GM18502 (cell line): ENCODE data around the gene PPP2R5A.
"Not testable (repeated sequence)": the region's sequence is repeated elsewhere in the genome, so short reads cannot be mapped to it uniquely, and the experiment has no call there.

Experiments
- ATAC-seq: cut with Tn5 transposase; IDR thresholded peaks from one replicate; pipeline ENCODE4 v1.9.1; 2021; ENCODE audit warnings: mild to moderate bottlenecking; ENCODE audit not compliant: unreplicated experiment, poor library complexity

The PPP2R5A gene

GRCh38 chr1:212294983-212295382 is 9.8 kb downstream of the PPP2R5A start:
- no peak for ATAC-seq

DNA sequence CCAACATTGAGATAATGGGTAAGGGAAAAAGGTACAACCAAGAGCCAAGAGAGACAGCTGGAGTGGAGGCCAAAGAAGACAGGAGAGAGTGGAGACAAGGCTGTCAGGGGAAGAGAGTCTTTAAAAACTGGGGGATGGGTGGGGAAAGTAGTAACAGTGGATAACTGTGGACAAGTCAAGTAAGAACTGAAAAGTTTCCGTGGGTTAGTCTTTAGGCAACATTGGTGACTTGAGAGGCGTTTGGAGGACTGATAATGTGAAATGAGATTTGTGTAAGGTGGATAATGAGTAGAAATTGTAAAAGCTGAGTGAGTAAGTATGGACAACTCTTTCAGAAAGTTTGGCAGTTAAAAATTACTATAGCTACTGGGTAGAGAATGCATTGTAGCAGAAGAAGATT is 10.4 kb downstream of the PPP2R5A start:
- no peak for ATAC-seq

DNA sequence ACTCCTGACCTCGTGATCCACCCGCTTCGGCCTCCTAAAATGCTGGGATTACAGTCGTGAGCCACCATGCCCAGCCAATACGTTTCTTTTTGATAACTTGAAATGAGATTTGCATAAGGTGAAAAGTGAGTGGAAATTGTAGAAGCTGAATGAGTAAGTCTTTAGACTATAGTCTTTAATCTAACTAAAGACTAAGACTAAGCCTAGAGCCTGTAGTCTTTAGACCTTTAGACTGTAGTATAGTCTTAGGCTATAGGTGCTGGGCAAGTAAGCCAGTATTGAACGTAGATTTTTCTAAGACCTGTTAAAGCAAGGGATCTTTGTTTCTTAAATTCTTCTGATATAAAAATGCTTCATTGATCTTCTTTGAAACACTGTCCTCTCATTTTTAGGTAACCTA is 12.1 kb downstream of the PPP2R5A start:
- no peak for ATAC-seq

DNA sequence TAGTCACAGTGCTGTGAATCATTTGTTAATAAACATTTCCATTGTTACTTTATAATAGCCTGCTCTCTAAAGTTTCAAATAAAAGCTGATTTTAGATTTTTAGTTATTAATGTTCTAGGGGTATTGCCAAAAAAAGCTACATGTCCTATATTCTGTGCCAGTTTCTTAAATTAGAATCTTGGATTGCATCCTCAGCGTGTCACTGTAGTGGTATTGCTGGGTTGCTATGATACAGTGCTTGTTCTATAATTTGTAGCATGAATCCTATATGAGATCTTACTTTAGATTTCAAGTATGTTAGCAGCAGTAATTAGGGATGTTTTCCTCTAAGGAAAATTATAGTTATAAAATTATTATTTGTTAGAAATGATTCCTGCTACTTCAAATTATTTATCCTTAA is 16.4 kb downstream of the PPP2R5A start:
- no peak for ATAC-seq

GRCh38 chr1:212302745-212303383 is 17.7 kb downstream of the PPP2R5A start:
- no peak for ATAC-seq

- no peak for ATAC-seq
Observed at GRCh38 chr1:212305342-212305741, 20.1 kb downstream of the PPP2R5A start.

- not testable (repeated sequence) for ATAC-seq
Observed at GRCh38 chr1:212305984-212306452, 20.8 kb downstream of the PPP2R5A start.

DNA sequence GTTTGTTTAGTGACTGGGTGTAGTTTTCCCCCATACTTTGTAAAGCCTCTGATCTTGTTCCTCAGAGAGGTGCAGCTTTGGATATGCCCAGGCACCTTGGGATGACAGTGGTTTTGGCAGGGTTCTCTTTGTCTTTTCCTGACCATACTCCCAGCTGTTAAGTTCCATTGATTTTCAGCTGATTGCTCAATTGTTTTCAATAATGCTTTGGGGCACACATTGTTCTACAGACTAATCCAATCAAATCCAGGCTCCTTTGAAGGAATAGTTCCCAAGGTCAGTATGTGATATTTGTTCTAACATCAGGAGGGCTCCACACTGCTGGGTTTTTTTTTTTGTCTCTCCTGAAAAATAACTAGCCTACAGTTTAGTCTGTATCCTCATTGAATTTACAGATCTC is 24.8 kb downstream of the PPP2R5A start:
- ATAC-seq, result no peak

DNA sequence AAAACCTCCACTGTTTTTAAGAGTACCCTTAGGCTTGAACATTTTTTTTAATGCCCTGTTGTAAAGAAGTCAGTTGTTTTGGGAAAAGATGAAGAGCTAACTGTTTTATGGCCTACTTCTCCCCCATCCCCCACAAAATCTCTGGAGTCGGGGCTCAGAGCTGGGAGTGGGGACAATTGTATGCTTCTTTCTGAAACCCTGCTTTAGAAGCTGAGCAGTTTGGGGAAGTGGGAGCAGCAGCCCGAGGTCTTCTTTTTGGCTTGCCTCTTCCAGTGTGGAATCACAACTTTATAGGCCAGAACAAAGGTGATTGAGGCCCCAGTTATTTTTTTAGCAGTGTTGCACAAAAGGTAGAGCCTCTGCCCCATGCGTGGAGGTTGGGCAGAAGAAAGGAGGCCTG is 25.2 kb downstream of the PPP2R5A start:
- ATAC-seq, result no peak

DNA sequence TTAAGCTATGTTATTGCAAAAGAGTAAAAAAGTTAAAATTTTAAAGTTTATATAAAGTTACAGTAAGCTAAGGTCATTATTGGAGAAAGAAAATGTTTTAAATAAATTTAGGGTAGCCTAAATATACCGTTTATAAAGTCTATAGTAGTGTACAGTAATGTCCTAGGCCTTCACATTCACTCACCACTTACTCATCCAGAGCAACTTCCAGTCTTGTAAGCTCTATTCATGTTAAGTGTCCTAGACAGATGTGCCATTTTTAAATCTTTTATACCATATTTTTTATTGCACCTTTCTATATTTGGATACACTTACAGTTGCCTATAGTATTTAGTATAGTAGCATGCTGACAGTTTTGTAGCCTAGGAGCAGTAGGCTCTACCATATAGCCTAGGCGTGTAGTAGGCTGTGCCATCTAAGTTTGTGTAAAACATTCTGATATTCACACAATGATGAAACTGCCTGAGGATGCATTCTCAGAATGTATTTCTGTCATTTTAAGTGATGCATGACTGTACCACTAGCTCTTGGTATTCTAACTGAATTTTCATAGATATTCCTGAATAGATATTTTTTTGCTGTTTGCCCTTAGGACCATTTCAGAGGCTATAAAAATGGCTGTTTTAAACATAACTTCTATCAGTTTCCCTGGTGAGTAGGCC is 26.8 kb downstream of the PPP2R5A start:
- ATAC-seq, result no peak

GRCh38 chr1:212313616-212314015 is 28.4 kb downstream of the PPP2R5A start:
- no peak for ATAC-seq

GRCh38 chr1:212315184-212315583 is 30.0 kb downstream of the PPP2R5A start:
- ATAC-seq, result no peak

DNA sequence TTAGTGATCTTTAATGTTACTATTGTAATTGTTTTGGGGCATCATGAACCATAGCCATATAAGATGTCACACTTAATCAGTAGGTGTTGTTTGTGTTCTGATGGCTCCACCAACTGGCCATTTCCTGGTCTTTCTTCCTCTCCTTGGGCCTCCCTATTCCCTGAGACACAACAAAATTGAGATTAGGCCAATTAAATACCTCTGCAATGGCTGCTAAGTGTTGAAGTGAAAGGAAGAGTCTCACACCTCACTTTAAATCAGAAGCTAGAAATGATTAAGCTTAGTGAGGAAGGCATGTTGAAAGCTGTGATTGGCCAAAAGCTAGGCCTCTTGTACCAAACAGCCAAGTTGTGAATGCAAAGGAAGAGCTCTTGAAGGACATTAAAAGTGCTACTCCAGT is 30.7 kb downstream of the PPP2R5A start:
- ATAC-seq, result no peak

DNA sequence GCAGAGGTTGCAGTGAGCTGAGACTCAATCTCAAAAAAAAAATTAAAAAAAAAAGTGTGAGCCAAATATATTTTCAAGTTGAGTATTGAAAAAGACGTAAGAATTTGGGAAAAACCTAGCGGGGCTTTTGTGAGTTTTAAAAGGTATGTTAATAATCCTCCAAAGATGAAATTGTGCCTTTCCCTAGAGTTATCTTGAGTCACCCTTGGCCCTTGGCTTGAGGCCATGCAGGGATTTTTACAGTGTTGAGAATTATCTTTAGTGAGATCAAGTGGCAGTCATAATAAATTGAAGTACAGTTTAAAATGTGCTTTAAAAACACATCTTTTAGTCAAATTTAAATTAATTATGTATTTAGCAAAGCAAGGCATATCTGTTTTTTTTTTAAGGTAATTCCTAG is 32.7 kb downstream of the PPP2R5A start:
- ATAC-seq, result no peak

DNA sequence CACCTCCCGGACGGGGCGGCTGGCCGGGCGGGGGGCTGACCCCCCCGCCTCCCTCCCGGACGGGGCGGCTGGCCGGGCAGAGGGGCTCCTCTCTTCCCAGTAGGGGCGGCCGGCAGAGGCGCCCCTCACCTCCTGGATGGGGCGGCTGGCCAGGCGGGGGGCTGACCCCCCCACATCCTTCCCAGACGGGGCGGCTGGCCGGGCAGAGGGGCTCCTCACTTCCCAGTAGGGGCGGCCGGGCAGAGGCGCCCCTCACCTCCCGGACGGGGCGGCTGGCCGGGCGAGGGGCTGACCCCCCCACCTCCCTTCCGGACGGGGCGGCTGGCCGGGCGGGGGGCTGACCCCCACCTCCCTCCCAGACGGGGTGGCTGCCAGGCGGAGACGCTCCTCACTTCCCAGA is 35.8 kb downstream of the PPP2R5A start:
- not testable (repeated sequence) for ATAC-seq

GRCh38 chr1:212323066-212323465 is 37.9 kb downstream of the PPP2R5A start:
- ATAC-seq, result no peak

- no peak for ATAC-seq
Observed at GRCh38 chr1:212326541-212326940, 41.3 kb downstream of the PPP2R5A start.

DNA sequence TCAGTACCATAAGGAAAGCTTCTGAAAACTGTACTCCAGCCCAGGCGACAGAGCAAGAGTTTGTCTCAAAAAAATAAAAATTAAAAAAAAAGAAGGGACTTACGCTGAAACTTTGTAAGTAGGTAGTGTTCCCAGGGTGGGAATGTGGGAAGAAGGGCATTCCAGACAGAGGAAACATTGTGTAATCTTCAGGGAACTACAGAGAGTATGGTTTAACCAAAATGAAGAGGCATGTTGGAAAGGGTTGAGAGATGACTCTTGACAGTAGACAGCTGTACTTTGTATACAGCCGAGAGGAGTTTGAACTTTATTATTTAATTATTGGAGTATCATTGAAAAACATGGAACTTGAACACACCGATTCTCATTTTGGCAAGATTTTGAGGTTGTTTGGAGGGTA is 43.0 kb downstream of the PPP2R5A start:
- ATAC-seq, result no peak

DNA sequence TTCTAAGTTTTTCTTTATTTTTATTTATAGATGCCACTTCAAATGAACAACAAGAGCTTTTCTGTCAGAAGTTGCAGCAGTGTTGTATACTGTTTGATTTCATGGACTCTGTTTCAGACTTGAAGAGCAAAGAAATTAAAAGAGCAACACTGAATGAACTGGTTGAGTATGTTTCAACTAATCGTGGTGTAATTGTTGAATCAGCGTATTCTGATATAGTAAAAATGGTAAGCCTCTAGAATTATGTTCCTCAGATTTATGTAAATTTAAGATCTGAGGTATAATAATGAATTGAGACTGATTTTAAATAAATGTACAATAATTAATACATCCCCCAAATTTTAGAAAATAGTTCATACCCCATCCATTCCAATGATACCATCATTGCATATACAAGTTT is 43.9 kb downstream of the PPP2R5A start:
- no peak for ATAC-seq

GRCh38 chr1:212341090-212341489 is 55.9 kb downstream of the PPP2R5A start:
- ATAC-seq, result no peak

GRCh38 chr1:212344905-212345304 is 59.7 kb downstream of the PPP2R5A start:
- no peak for ATAC-seq

DNA sequence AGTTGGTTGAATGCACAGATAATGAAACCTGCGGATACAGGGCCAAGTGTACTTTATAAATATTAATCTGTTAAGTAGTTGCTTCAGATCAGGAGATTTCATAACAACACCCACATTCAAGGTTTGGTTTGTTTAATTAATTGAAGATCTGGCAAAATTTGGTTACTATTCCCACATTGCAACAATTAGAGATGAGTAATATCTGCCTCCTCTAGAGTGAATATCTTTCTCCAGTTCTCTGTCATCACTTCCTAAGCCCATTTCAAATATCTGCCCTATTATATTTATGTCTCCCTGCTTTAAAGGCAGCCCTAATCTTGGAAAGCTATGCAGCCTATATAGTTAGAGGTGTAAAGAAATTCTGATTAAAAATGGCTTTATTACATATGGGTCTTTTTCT is 61.4 kb downstream of the PPP2R5A start:
- ATAC-seq, result no peak
